SK-N-SH (cell line): ENCODE results near the gene SPRY1. TPM values are rescaled to one million over a fixed set of nuclear protein-coding genes. Genes with fewer than 3 reads are reported as not detected.

ENCODE experiments used
- CTCF ChIA-PET: fragments of 300-600, 350-600 bp; formaldehyde crosslinking; extraction: SDS; loops from one replicate; lab custom pipeline; 2021; lab: Yijun Ruan, JAX
- POLR2A ChIA-PET: fragments of 350-600 bp; sonication (Branson Sonifier 250); formaldehyde crosslinking; extraction: SDS; loops from one replicate; lab custom pipeline; 2020; ENCODE audit warnings: antibody characterized with exemption, inconsistent platforms; lab: Yijun Ruan, JAX
- DNase-seq: peaks from one replicate; pipeline ENCODE4 v3.0.0; 2012
- H2AFZ ChIP-seq: fragments of 200-600 bp; sonication (generic); 2 replicates; pipeline ENCODE4 v1.8.1; 2016; ENCODE audit warnings: antibody characterized with exemption, mild to moderate bottlenecking, low read depth
- H3F3A ChIP-seq: fragments of 200-600 bp; sonication (generic); replicated peaks from 2 replicates; pipeline ENCODE3; 2016; ENCODE audit warnings: antibody characterized with exemption, mild to moderate bottlenecking; ENCODE audit not compliant: insufficient read depth
- H3K27ac ChIP-seq, 2 experiments: fragments of 200-500 bp in 1 of 2; fragments of 200-600 bp in 1 of 2; sonication (Bioruptor generic) in 1 of 2; sonication (generic), shearing (Covaris generic) in 1 of 2; 2 replicates each; pipeline versions ENCODE4 v1.5.1 to v1.6.1; 2014 to 2016; ENCODE audit warnings: low read depth in 2 of 2, inconsistent platforms in 1 of 2, low read length in 1 of 2, mild to moderate bottlenecking in 1 of 2, mixed read lengths in 1 of 2
- H3K27me3 ChIP-seq: fragments of 200-600 bp; sonication (generic), shearing (Covaris generic); 2 replicates; pipeline ENCODE4 v1.6.1; 2016; ENCODE audit warnings: mixed run types; ENCODE audit not compliant: insufficient read depth
- H3K36me3 ChIP-seq, 2 experiments: fragments of 200-500 bp in 1 of 2; fragments of 200-600 bp in 1 of 2; sonication (Bioruptor generic) in 1 of 2; sonication (generic) in 1 of 2; replicated peaks in 1 of 2; 2 replicates each; pipeline versions ENCODE3 to v1.5.1; 2014 to 2016; ENCODE audit warnings: low read length in 1 of 2, mild to moderate bottlenecking in 1 of 2; ENCODE audit not compliant: insufficient read depth in 2 of 2, control insufficient read depth in 1 of 2
- H3K4me1 ChIP-seq, 2 experiments: fragments of 200-500 bp in 1 of 2; fragments of 200-600 bp in 1 of 2; sonication (Bioruptor generic) in 1 of 2; sonication (generic), shearing (Covaris generic) in 1 of 2; 2 replicates each; pipeline versions ENCODE4 v1.5.1 to v1.6.1; 2014 to 2016; ENCODE audit warnings: low read depth in 1 of 2, low read length in 1 of 2, mixed run types in 1 of 2; ENCODE audit not compliant: insufficient read depth in 2 of 2, control insufficient read depth in 1 of 2
- H3K4me2 ChIP-seq: fragments of 200-600 bp; sonication (generic), shearing (Covaris generic); 2 replicates; pipeline ENCODE4 v1.6.1; 2017; ENCODE audit warnings: mixed run types
- H3K4me3 ChIP-seq, 2 experiments: fragments of 200-500 bp in 1 of 2; fragments of 200-600 bp in 1 of 2; sonication (Bioruptor generic) in 1 of 2; sonication (generic), shearing (Covaris generic) in 1 of 2; 2 replicates each; pipeline versions ENCODE4 v1.5.1 to v1.8.1; 2014 to 2016; ENCODE audit warnings: low read depth in 2 of 2, inconsistent platforms in 1 of 2, low read length in 1 of 2, mild to moderate bottlenecking in 1 of 2, mixed read lengths in 1 of 2, moderate library complexity in 1 of 2
- H3K79me2 ChIP-seq: fragments of 200-600 bp; sonication (generic); 2 replicates; pipeline ENCODE4 v1.8.1; 2017; ENCODE audit warnings: mild to moderate bottlenecking; ENCODE audit not compliant: insufficient read depth
- H3K9ac ChIP-seq: fragments of 200-600 bp; sonication (generic); 2 replicates; pipeline ENCODE4 v1.6.1; 2017; ENCODE audit warnings: mixed run types
- H3K9me2 ChIP-seq: fragments of 200-600 bp; sonication (generic); 2 replicates; pipeline ENCODE4 v1.6.1; 2017; ENCODE audit warnings: mixed run types
- H3K9me3 ChIP-seq: fragments of 200-600 bp; sonication (generic); 2 replicates; pipeline ENCODE4 v1.6.1; 2017; ENCODE audit warnings: mixed run types, mild to moderate bottlenecking, moderate library complexity
- H4K20me1 ChIP-seq: fragments of 200-600 bp; sonication (generic); 2 replicates; pipeline ENCODE4 v1.6.1; 2017; ENCODE audit warnings: mild to moderate bottlenecking, mixed run types; ENCODE audit not compliant: insufficient read depth
- IRF3 ChIP-seq: fragments of 150-350 bp; IDR thresholded peaks from 2 replicates; pipeline ENCODE4 v1.6.1; 2016; ENCODE audit warnings: mild to moderate bottlenecking, low read depth, low read length
- JUND ChIP-seq: IDR thresholded peaks from 2 replicates; pipeline ENCODE4 v1.4.0; 2012
- MAX ChIP-seq: IDR thresholded peaks from 2 replicates; pipeline ENCODE4 v1.4.0; 2012; ENCODE audit warnings: low read depth
- MXI1 ChIP-seq: IDR thresholded peaks from 2 replicates; pipeline ENCODE4 v1.6.1; 2012; ENCODE audit warnings: mild to moderate bottlenecking, low read depth, low read length, improper control_type of control experiment
- PBX3 ChIP-seq: IDR thresholded peaks from 2 replicates; pipeline ENCODE4; 2012
- POLR2AphosphoS5 ChIP-seq: IDR thresholded peaks from 2 replicates; pipeline ENCODE4 v1.6.1; 2012; ENCODE audit warnings: low read depth, low read length
- RAD21 ChIP-seq: IDR thresholded peaks from 2 replicates; pipeline ENCODE4 v1.6.1; 2012; ENCODE audit warnings: mild to moderate bottlenecking, low read length
- REST ChIP-seq: IDR thresholded peaks from 2 replicates; pipeline ENCODE4 v1.6.1; 2012; ENCODE audit warnings: mild to moderate bottlenecking, low read depth, low read length, moderate library complexity
- RFX5 ChIP-seq: IDR thresholded peaks from 2 replicates; pipeline ENCODE4 v1.6.1; 2012; ENCODE audit warnings: mild to moderate bottlenecking, improper control_type of control experiment, low read length
- SIN3A ChIP-seq: IDR thresholded peaks from 2 replicates; pipeline ENCODE4 v1.6.1; 2012; ENCODE audit warnings: low read depth, mild to moderate bottlenecking, low read length, moderate library complexity, borderline replicate concordance
- TAF1 ChIP-seq: IDR thresholded peaks from 2 replicates; pipeline ENCODE4 v1.6.1; 2012; ENCODE audit warnings: low read depth, mild to moderate bottlenecking, low read length, moderate library complexity, borderline replicate concordance
- TCF12 ChIP-seq: IDR thresholded peaks from 2 replicates; pipeline ENCODE4 v1.4.0; 2012
- YY1 ChIP-seq: IDR thresholded peaks from 2 replicates; pipeline ENCODE4 v1.4.0; 2012; ENCODE audit warnings: low read depth, mild to moderate bottlenecking
- WGBS: methylation state at CpG from one replicate; pipeline ENCODE4 v1.1.6; 2017; ENCODE audit warnings: low lambda C conversion rate; 5-methylcytosine and 5-hydroxymethylcytosine counted together
- polyA plus RNA-seq, 3 experiments: library from polyadenylated mRNA; depleted of rRNA; stranded (reverse); fragments of >200 nt; gene quantifications; 2 replicates each; pipeline ENCODE4 v1.2.3, GENCODE V29; 2012

Gene SPRY1
- polyA plus RNA-seq (2012; rRNA removed) = 9.2 and 12.4 TPM in 2 replicates
- 11.2 and 13.1 TPM in 2 replicates for polyA plus RNA-seq (2012; cell fraction: cytosol; rRNA removed)
- polyA plus RNA-seq (2012; cell fraction: nucleus; rRNA removed) = 11.7 and 15.6 TPM in 2 replicates

- ChIA-PET POLR2A (no interaction called here), CTCF (interaction anchor here (0.6 to 1.7 kb wide), 7 partner anchors 11 to 1128 kb away, joined by 3 to 6 read pairs (median 3); no protein-coding TSS in a partner anchor)
- Histone ChIP-seq H3K27me3 (no peaks in the 10 kb centered on the region), H3K9me2 (no peaks in the 10 kb centered on the region), H3K9ac (peak within 1 kb of the TSS; percentile 54), H3K4me3 (peak within 1 kb of the TSS; percentile 63 to 80), H3K4me1 (peaks cover 0 to 8% of the 10 kb centered on the region in 2 experiments; a peak in 2 of 4 replicates), H3K27ac (peak within 1 kb of the TSS; percentile 56 to 62; a peak in 3 of 4 replicates), H2AFZ (peak within 1 kb of the TSS; percentile 89), H3K36me3 (peaks cover 0 to 1% of the 10 kb centered on the region in 2 experiments), H3F3A (peaks cover 4% of the 10 kb centered on the region), H3K9me3 (no peaks in the 10 kb centered on the region), H4K20me1 (no peaks in the 10 kb centered on the region; the same call in 1 of the 2 replicates), H3K4me2 (peak within 1 kb of the TSS; percentile 79), H3K79me2 (peaks cover 25% of the 10 kb centered on the region)
- 2% methylated on average over 20 of the region's 20 CpGs for WGBS
- DNase-seq = peak; percentile 70
- TF ChIP-seq TCF12 (peak; percentile 44; the same call in 1 of the 2 replicates), POLR2AphosphoS5 (peak; percentile 97), JUND (peak; percentile 70), TAF1 (peak; percentile 94), SIN3A (peak; percentile 83), YY1 (peak; percentile 26; the same call in 1 of the 2 replicates), MAX (peak; percentile 55; the same call in 1 of the 2 replicates), RFX5 (no peak), RAD21 (no peak), REST (peak; percentile 50; the same call in 1 of the 2 replicates), PBX3 (peak; percentile 99), MXI1 (peak; percentile 42; the same call in 1 of the 2 replicates), IRF3 (no peak)
Measured at GRCh38 chr4:123396307-123397143, at the start of gene SPRY1. SPRY1 (plus strand) TSS chr4:123396795; CDS start chr4:123401592, 4,797 bp downstream.
